HFF-Myc (cell line): Measurements from ENCODE around the gene IRF8.

ENCODE experiments used
- DNase-seq: peaks from one replicate; pipeline ENCODE4 v3.0.0-alpha.2; 2011; ENCODE audit warnings: low read depth; ENCODE audit errors: extremely low read depth
- H3K4me3 ChIP-seq: replicated peaks from 2 replicates; pipeline ENCODE4 v1.5.1; 2011; ENCODE audit warnings: low read depth, mild to moderate bottlenecking, control low read depth, low read length
- CTCF ChIP-seq: IDR thresholded peaks from 2 replicates; pipeline ENCODE4 v1.5.1; 2012; ENCODE audit warnings: mild to moderate bottlenecking, low read depth, low read length, control low read depth; ENCODE audit errors: missing control alignments

The IRF8 gene

GRCh38 chr16:85861095-85861825, 37.7 kb upstream of the IRF8 start:
- H3K4me3 ChIP-seq: no peak overlapping the region
- DNase-seq: no peak
- no peak for TF ChIP-seq CTCF

- TF ChIP-seq CTCF: no peak
Observed at GRCh38 chr16:85862476-85863383, 36.2 kb upstream of the IRF8 start.

GRCh38 chr16:85863384-85863774, 35.6 kb upstream of the IRF8 start:
- DNase-seq: no peak
- TF ChIP-seq CTCF: no peak
- no peak overlapping the region for H3K4me3 ChIP-seq

More at GRCh38 chr16:85862476-85863383, 36.2 kb upstream of the IRF8 start:
- DNase-seq: no peak
- H3K4me3 ChIP-seq: no peak overlapping the region

- no peak overlapping the region for H3K4me3 ChIP-seq
- no peak for DNase-seq
- no peak for TF ChIP-seq CTCF
Observed at GRCh38 chr16:85864965-85865364, 34.0 kb upstream of the IRF8 start.

- no peak for DNase-seq
- no peak overlapping the region for H3K4me3 ChIP-seq
- no peak for TF ChIP-seq CTCF
Observed at GRCh38 chr16:85867189-85867588, 31.8 kb upstream of the IRF8 start.

GRCh38 chr16:85868495-85868894, 30.5 kb upstream of the IRF8 start:
- TF ChIP-seq CTCF: no peak
- no peak for DNase-seq
- H3K4me3 ChIP-seq: no peak overlapping the region
